BLaER1 treated with 17β-estradiol and CSF1 and Interleukin-3, amounts not matched to agents 10 nM and 100 nM (cell line): ENCODE measurements around the gene BABAM2.

Experiments
- H3K27ac ChIP-seq, 11 experiments: shearing (Covaris generic); formaldehyde crosslinking; 2 replicates each; pipeline ENCODE4 v1.8.1; 2022
- H3K27me3 ChIP-seq, 11 experiments: shearing (Covaris generic); formaldehyde crosslinking; 2 replicates each; pipeline ENCODE4 v1.8.1; 2022
- H3K36me3 ChIP-seq, 11 experiments: shearing (Covaris generic); formaldehyde crosslinking; 2 replicates each; pipeline ENCODE4 v1.8.1; 2022
- H3K4me1 ChIP-seq, 10 experiments: shearing (Covaris generic); formaldehyde crosslinking; 2 replicates each; pipeline ENCODE4 v1.8.1; 2022
- H3K4me2 ChIP-seq, 11 experiments: shearing (Covaris generic); formaldehyde crosslinking; 2 replicates each; pipeline ENCODE4 v1.8.1; 2022
- H3K4me3 ChIP-seq, 10 experiments: shearing (Covaris generic); formaldehyde crosslinking; 2 replicates each; pipeline ENCODE4 v1.8.1; 2022
- H3K9ac ChIP-seq, 11 experiments: shearing (Covaris generic); formaldehyde crosslinking; 2 replicates each; pipeline ENCODE4 v1.8.1; 2022
- H3K9me3 ChIP-seq, 11 experiments: shearing (Covaris generic); formaldehyde crosslinking; replicated peaks in 1 of 11; 2 replicates each; pipeline ENCODE4 v1.8.1; 2022
- H4K20me1 ChIP-seq, 11 experiments: shearing (Covaris generic); formaldehyde crosslinking; 2 replicates each; pipeline ENCODE4 v1.8.1; 2022
- Cebpa-rat ChIP-seq, 11 experiments: shearing (Covaris generic); IDR thresholded peaks; 2 replicates each; pipeline ENCODE4 v1.8.1; 2022

BABAM2 gene

DNA sequence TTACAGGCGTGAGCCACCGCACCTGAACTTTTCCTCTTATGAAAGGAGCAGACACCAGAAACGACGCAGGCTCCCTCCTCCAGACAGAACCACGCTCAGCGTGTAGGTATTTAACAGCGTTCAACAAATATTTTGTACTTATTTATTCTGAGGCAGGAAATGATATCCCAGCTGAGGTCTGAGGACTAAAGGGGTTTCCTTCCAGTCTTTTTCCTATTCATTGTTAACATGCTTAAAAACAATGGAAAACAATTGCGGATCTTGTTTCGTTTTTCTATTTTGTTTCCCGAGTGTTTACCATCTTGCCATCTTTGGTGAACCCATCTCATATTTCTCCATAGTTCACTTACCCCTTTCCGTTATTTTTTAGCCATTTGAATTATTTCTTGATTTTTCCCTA lies 458.4 kb downstream of the BABAM2 start:
- Histone ChIP-seq H3K27me3 (no peaks in the 10 kb centered on the region), H4K20me1 (no peaks in the 10 kb centered on the region)

DNA sequence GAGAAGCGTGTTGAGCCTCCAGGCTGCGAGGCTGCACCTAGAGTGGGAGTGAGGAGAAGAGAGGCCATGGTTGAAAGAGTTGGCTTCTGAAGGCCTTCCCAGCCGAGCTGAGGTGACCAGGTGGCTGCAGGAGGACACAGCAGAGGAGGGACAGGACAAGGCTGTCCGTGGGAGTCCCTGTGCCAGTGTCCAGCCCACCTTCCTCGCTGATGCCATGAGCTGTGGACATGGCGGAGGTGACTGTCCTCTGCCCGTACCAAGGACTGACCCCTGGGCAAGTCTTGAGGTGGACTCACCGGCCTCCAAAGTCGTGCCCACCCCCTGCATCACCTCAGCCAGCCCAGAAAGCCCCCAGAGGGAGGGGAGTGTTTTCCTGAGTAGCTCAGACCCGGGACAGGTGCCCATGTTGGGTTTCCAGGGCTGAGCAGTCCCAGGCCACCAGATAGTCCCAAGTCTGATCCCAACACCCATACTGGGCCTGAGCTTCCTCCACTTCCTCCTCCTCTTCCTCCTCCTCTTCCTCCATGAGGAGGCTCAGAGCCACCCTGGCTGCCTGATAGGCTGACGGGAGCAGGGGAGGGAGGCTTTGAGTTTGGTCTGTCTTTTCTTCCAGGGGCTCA lies 459.1 kb downstream of the BABAM2 start:
- Histone ChIP-seq H4K20me1 (no peaks in the 10 kb centered on the region), H3K27me3 (no peaks in the 10 kb centered on the region), H3K9ac (no peak overlapping the region), H3K9me3 (no peaks in the 10 kb centered on the region), H3K4me2 (no peak overlapping the region), H3K36me3 (no peaks in the 10 kb centered on the region), H3K27ac (no peak overlapping the region; a peak in 1 of 22 replicates), H3K4me3 (no peak overlapping the region), H3K4me1 (peaks cover 11 to 19% (median 16%) of the 10 kb centered on the region in 10 experiments)
- TF ChIP-seq Cebpa-rat (IDR thresholded peaks at IDR 0.05): no peak

More for the DNA sequence above, 458.4 kb downstream of the BABAM2 start:
- Histone ChIP-seq H3K4me1 (peaks cover 14 to 25% (median 18%) of the 10 kb centered on the region in 10 experiments), H3K4me2 (peak overlapping the region in 3 of 11 experiments; percentile 71 to 74 (median 72); a peak in 5 of 22 replicates), H3K36me3 (no peaks in the 10 kb centered on the region), H3K9ac (0 out of 22 replicates have a peak overlapping the region, but pooled peaks of 1 of the 11 experiments have one; percentile 50), H3K9me3 (no peaks in the 10 kb centered on the region), H3K4me3 (no peak overlapping the region), H3K27ac (no peak overlapping the region)
- TF ChIP-seq Cebpa-rat (IDR thresholded peaks at IDR 0.05): no peak

DNA sequence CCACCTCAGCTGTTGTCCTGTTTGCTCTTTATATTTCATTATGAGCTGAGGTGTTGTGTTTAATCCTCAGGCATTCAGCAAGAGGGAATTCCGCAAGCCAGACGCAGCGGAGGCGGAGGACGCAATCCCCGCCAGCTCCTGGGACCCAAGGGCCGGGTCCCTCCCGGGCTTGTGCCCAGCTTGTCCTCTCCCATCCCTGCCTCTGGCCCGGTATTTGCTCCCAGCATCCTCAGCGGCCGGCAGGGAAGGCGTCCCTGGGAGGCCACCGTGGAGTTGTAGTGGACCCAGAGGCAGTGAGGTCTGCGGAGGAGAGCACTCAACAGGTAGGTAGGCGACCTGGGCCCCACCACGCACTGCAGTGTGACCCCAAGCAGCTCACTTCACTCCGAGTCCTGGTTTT lies 459.7 kb downstream of the BABAM2 start:
- Histone ChIP-seq H3K27me3 (no peaks in the 10 kb centered on the region), H3K36me3 (no peaks in the 10 kb centered on the region), H3K9ac (no peak overlapping the region), H3K27ac (no peak overlapping the region), H4K20me1 (no peaks in the 10 kb centered on the region), H3K4me1 (peaks cover 11 to 19% (median 16%) of the 10 kb centered on the region in 10 experiments), H3K9me3 (no peaks in the 10 kb centered on the region), H3K4me3 (no peak overlapping the region), H3K4me2 (no peak overlapping the region)
- TF ChIP-seq Cebpa-rat (IDR thresholded peaks at IDR 0.05): no peak

DNA sequence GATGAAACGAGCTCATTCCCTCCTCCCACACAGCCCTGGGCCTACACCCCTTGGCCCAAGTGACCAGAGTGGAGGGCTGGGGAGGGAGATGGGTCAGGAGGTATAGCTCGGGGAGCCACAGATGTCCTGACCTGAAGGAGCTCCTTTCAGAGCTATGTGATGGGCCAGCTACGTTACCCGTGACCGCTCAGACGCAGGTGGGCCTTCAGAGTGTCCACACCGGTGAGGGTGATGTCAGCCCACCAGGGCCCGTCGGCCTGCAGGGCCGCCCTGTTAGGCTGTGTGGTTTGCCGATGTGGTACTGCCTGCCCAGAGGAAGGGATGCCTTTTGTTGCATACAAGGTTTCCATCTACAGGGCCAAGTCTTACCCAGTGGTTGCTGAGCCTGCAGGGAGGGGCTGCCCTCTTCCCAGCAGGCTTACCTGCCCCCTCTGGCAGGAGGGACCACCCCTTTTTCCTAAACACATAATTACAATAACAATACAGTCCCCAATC lies 460.3 kb downstream of the BABAM2 start:
- H3K27me3 ChIP-seq: no peaks in the 10 kb centered on the region
- no peaks in the 10 kb centered on the region for H3K9me3 ChIP-seq
- H3K9ac ChIP-seq: no peak overlapping the region
- no peaks in the 10 kb centered on the region for H3K36me3 ChIP-seq
- TF ChIP-seq Cebpa-rat (IDR thresholded peaks at IDR 0.05): no peak
- no peaks in the 10 kb centered on the region for H4K20me1 ChIP-seq
- H3K4me3 ChIP-seq: no peak overlapping the region
- peaks cover 11 to 25% (median 17%) of the 10 kb centered on the region in 10 experiments for H3K4me1 ChIP-seq
- no peak overlapping the region for H3K4me2 ChIP-seq
- no peak overlapping the region for H3K27ac ChIP-seq

DNA sequence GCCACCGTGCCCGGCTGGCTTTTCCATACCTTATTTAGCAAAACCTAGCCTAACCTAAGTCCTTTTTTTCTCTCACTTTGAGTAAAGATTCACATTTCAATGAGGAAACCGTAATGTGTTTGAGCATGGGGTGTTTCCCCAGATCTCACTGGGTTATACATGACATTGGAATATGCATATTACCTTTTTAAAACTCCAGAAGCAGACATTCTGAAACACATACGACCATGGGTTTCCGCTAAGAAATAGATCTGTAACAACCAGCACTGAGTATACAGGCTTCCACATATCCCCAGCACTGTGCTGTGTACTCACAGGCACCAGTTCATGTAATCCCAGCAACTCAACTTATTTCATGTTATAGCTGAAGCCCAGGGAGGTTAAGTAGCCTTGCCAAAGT lies 461.1 kb downstream of the BABAM2 start:
- no peak overlapping the region for H3K9ac ChIP-seq
- H3K4me3 ChIP-seq: no peak overlapping the region
- no peaks in the 10 kb centered on the region for H4K20me1 ChIP-seq
- peaks cover 14 to 33% (median 19%) of the 10 kb centered on the region in 10 experiments for H3K4me1 ChIP-seq
- no peaks in the 10 kb centered on the region for H3K36me3 ChIP-seq
- no peak overlapping the region for H3K27ac ChIP-seq
- TF ChIP-seq Cebpa-rat (IDR thresholded peaks at IDR 0.05): no peak
- H3K27me3 ChIP-seq: no peaks in the 10 kb centered on the region
- no peak overlapping the region for H3K4me2 ChIP-seq
- H3K9me3 ChIP-seq: no peaks in the 10 kb centered on the region

DNA sequence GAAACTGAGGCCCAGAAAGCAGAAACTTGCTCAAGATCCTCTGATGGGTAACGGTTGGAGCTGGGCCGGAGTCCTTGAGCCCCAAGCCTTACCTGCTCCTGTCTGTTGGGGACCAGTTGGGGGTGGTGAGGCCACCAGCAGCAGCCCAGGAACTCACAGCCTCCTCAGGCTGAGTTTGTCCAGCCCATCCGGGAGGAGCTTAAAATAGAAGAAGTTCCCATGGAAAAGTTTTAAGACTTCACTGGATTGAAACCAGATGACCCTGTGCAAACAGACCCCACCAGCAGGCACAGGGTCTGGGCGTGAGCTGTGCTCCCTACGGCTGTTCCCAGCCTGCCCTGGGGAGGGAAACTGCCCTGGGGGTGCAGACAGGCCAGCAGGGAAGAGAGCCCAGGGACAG lies 461.6 kb downstream of the BABAM2 start:
- Histone ChIP-seq H3K27me3 (no peaks in the 10 kb centered on the region), H3K4me2 (no peak overlapping the region), H3K27ac (no peak overlapping the region; a peak in 1 of 22 replicates), H4K20me1 (no peaks in the 10 kb centered on the region), H3K9me3 (no peaks in the 10 kb centered on the region), H3K9ac (no peak overlapping the region), H3K36me3 (no peaks in the 10 kb centered on the region), H3K4me3 (no peak overlapping the region), H3K4me1 (peaks cover 14 to 34% (median 22%) of the 10 kb centered on the region in 10 experiments)
- no peak for TF ChIP-seq Cebpa-rat (IDR thresholded peaks at IDR 0.05)

DNA sequence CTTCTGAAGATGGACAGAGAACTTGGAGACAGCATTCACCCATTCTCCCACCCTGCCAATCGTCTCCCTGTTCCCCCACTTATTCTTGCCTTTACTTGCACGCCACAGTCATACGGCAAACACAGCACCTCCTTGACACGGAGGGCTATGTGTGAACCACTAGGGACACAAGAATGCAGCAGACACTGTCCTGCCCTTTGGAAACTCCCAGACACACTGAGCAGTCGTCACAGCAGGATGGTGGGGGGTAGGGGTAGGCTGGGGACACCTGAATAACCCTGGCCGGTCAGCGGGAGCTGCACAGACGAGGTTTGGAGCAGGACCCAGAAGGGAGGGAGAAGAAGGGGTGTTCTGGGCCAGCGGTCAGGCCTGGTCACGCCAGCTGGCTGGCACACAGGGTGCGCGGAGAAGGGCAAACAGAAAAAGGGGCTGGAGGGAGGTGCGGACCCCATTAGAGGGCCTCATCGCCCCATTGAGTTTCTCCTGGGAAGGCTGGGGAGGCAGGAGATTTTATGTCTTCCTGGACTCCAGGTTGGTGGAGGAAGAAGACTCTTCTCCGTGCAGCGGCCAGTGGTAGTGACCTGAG lies 462.2 kb downstream of the BABAM2 start:
- Histone ChIP-seq H3K4me1 (peaks cover 9 to 28% (median 17%) of the 10 kb centered on the region in 10 experiments), H3K27ac (no peak overlapping the region), H3K36me3 (no peaks in the 10 kb centered on the region), H3K9ac (no peak overlapping the region), H3K4me3 (no peak overlapping the region), H3K9me3 (no peaks in the 10 kb centered on the region), H4K20me1 (no peaks in the 10 kb centered on the region), H3K4me2 (no peak overlapping the region), H3K27me3 (no peaks in the 10 kb centered on the region)
- no peak for TF ChIP-seq Cebpa-rat (IDR thresholded peaks at IDR 0.05)

DNA sequence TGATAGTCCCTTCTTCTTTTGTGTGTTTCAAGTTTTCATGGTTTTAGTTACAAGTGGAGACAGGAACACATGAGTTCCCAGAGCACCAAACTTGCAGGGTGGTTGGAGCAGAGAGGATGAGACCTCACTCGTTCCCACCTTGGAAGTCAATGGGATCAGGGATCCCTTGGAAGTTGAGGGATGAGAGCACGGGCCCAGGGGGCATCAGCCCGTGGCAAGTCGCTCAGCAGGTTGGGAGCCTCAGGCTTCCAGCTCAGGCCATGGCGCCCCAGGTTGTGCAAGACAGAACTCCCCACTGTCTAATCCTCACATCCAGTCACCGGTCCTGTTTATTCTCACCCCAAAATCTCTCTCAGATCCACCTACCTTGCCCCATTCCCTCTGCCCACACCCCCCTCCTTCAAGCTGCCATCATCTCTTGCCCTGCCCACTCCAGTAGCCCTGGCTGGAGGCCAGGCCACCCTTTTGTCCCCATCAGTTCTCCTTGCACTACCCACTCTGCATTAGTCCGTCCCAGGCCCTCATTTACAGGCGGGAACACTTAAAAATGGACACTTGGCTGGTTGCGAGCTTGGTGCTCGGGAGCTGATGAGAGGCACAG lies 464.5 kb downstream of the BABAM2 start:
- H3K4me3 ChIP-seq: no peak overlapping the region
- peak overlapping the region in 1 of 11 experiments; percentile 29; a peak in 1 of 22 replicates for H3K27ac ChIP-seq
- no peaks in the 10 kb centered on the region for H3K9me3 ChIP-seq
- no peak overlapping the region for H3K9ac ChIP-seq
- H3K27me3 ChIP-seq: no peaks in the 10 kb centered on the region
- no peaks in the 10 kb centered on the region for H4K20me1 ChIP-seq
- no peaks in the 10 kb centered on the region for H3K36me3 ChIP-seq
- H3K4me1 ChIP-seq: peaks cover 19 to 35% (median 27%) of the 10 kb centered on the region in 10 experiments
- no peak for TF ChIP-seq Cebpa-rat (IDR thresholded peaks at IDR 0.05)
- no peak overlapping the region for H3K4me2 ChIP-seq

DNA sequence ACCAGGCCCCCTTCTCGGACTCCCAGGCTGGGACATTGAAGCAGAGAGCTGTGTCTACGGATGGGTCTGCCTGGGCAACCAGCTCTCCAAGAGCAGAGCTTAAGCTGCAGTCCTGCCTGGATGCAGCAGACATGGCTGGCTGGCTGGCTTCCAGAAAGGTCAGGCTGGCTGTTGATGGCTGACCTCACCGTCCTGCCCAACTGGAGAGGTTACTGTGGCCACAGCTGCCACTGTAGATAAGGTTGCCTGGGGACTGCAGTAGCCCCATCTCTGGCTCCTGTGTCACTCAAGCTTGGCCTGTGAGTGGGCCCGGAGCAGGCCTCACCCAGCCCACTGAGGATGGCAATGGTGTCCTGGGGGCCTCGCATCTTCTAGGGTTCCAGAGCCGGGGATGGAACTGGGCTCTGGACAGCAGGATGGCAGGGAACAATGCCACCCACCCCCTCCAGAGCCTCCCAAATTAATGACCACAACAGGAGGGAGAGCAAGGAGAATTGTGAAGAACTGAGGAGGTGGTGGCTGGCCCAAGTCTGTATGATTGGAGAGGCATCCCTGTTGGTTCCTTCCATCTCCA lies 465.1 kb downstream of the BABAM2 start:
- peak overlapping the region in 3 of 11 experiments; percentile 23 to 41 (median 26); a peak in 2 of 22 replicates for H3K4me2 ChIP-seq
- H3K9me3 ChIP-seq: no peaks in the 10 kb centered on the region
- H4K20me1 ChIP-seq: no peaks in the 10 kb centered on the region
- H3K4me1 ChIP-seq: peaks cover 24 to 41% (median 33%) of the 10 kb centered on the region in 10 experiments
- no peaks in the 10 kb centered on the region for H3K27me3 ChIP-seq
- H3K27ac ChIP-seq: peak overlapping the region in 2 of 11 experiments; percentile 29 to 30; a peak in 3 of 22 replicates
- no peaks in the 10 kb centered on the region for H3K36me3 ChIP-seq
- H3K9ac ChIP-seq: peak overlapping the region in 1 of 11 experiments; percentile 19; a peak in 1 of 22 replicates
- no peak for TF ChIP-seq Cebpa-rat (IDR thresholded peaks at IDR 0.05)
- no peak overlapping the region for H3K4me3 ChIP-seq
